Keratinocyte (primary cell): ENCODE data around the gene DEPDC1. TPM values are rescaled to one million over a fixed set of nuclear protein-coding genes. Genes with fewer than 3 reads are reported as not detected.

Experiments
- DNase-seq: peaks from one replicate; pipeline ENCODE4 v3.0.0-alpha.2; 2011; ENCODE audit warnings: low read depth, missing footprints, low spot score
- FAIRE-seq: peaks from 2 replicates; lab custom pipeline; 2011; peaks lifted over from hg19 to GRCh38; lab: Jason Lieb, UNC
- H2AFZ ChIP-seq: 2 replicates; pipeline ENCODE4 v1.6.0; 2012; ENCODE audit warnings: low read length, control low read depth, inconsistent platforms; ENCODE audit not compliant: control insufficient read depth
- H3K27ac ChIP-seq: 2 replicates; pipeline ENCODE4 v1.5.1; 2011; ENCODE audit warnings: low read length; ENCODE audit not compliant: control insufficient read depth, insufficient read depth
- H3K27me3 ChIP-seq: 3 replicates; pipeline ENCODE4 v1.6.0; 2011; ENCODE audit warnings: low read length; ENCODE audit not compliant: control insufficient read depth, insufficient read depth; ENCODE audit errors: extremely low read depth
- H3K36me3 ChIP-seq, 2 experiments: 2 replicates in 1 of 2; 3 replicates in 1 of 2; pipeline ENCODE4 v1.5.1; 2011; ENCODE audit warnings: low read length in 2 of 2, mild to moderate bottlenecking in 1 of 2; ENCODE audit not compliant: control insufficient read depth in 2 of 2, insufficient read depth in 2 of 2; ENCODE audit errors: extremely low read depth in 1 of 2
- H3K4me1 ChIP-seq: 3 replicates; pipeline ENCODE4 v1.5.1; 2011; ENCODE audit warnings: low read length; ENCODE audit not compliant: control insufficient read depth, insufficient read depth; ENCODE audit errors: extremely low read depth
- H3K4me2 ChIP-seq: 3 replicates; pipeline ENCODE4 v1.6.0; 2011; ENCODE audit warnings: low read depth, low read length; ENCODE audit not compliant: control insufficient read depth, insufficient read depth; ENCODE audit errors: extremely low read depth
- H3K4me3 ChIP-seq, 3 experiments: fragments of 200-600 bp in 1 of 3; sonication (generic) in 1 of 3; 2 replicates in 2 of 3; 3 replicates in 1 of 3; pipeline ENCODE4 v1.5.1; 2011 to 2016; ENCODE audit warnings: low read length in 3 of 3, mild to moderate bottlenecking in 3 of 3, control low read depth in 2 of 3, inconsistent platforms in 1 of 3, low read depth in 1 of 3, mixed read lengths in 1 of 3, mixed run types in 1 of 3, moderate library complexity in 1 of 3; ENCODE audit not compliant: control insufficient read depth in 2 of 3, insufficient read depth in 2 of 3; ENCODE audit errors: extremely low read depth in 1 of 3
- H3K79me2 ChIP-seq: 2 replicates; pipeline ENCODE4 v1.6.0; 2012; ENCODE audit warnings: low read length; ENCODE audit not compliant: control insufficient read depth, insufficient read depth
- H3K9ac ChIP-seq: 3 replicates; pipeline ENCODE4 v1.6.0; 2011; ENCODE audit warnings: low read length; ENCODE audit not compliant: control insufficient read depth, insufficient read depth; ENCODE audit errors: extremely low read depth
- H3K9me1 ChIP-seq: 3 replicates; pipeline ENCODE4 v1.6.0; 2011; ENCODE audit warnings: low read length; ENCODE audit not compliant: control insufficient read depth, insufficient read depth; ENCODE audit errors: extremely low read depth
- H3K9me3 ChIP-seq: 2 replicates; pipeline ENCODE4 v1.5.1; 2012; ENCODE audit warnings: low read depth, low read length; ENCODE audit not compliant: control insufficient read depth
- H4K20me1 ChIP-seq: 3 replicates; pipeline ENCODE4 v1.6.0; 2011; ENCODE audit warnings: low read length; ENCODE audit not compliant: control insufficient read depth, insufficient read depth; ENCODE audit errors: extremely low read depth
- EZH2 ChIP-seq: IDR thresholded peaks from one replicate; pipeline ENCODE4 v1.6.1; 2012; ENCODE audit warnings: inconsistent platforms, mild to moderate bottlenecking, low read length, moderate library complexity
- dilution Hi-C: fragments of 300-500 bp; cut with MboI; formaldehyde crosslinking; loops from one replicate; pipeline ENCODE4 v1.7.0; 2020; ENCODE audit warnings: low sequenced_read_pairs; ENCODE audit not compliant: extremely low pct_ligation_motif_present
- polyA plus RNA-seq, 5 experiments: library from polyadenylated mRNA; depleted of rRNA in 3 of 5; stranded (reverse) in 3 of 5; stranded (forward) in 1 of 5; unstranded in 1 of 5; fragments of >200 nt; gene quantifications; 1 replicate in 1 of 5; 2 replicates in 3 of 5; 3 replicates in 1 of 5; pipeline versions ENCODE4 v1.2.1 to v1.2.3, GENCODE V29; 2011 to 2012; ENCODE audit warnings: missing spikeins in 2 of 5, low read depth in 1 of 5, low replicate concordance in 1 of 5
- TF ChIP-seq, protein P1 (sequence below), 3 experiments: IDR thresholded peaks in 1 of 3; conservative IDR thresholded peaks in 1 of 3; optimal IDR thresholded peaks in 1 of 3; 2 replicates in 2 of 3; 3 replicates in 1 of 3; pipeline versions ENCODE3 to v1.5.1; 2011; ENCODE audit warnings: low read length in 3 of 3, mild to moderate bottlenecking in 3 of 3, moderate library complexity in 2 of 3, control low read depth in 1 of 3, inconsistent platforms in 1 of 3; ENCODE audit not compliant: insufficient read depth in 2 of 3; ENCODE audit errors: extremely low read depth in 1 of 3

The DEPDC1 gene
- polyA plus RNA-seq, 1 donor (not counting 4 experiments of a cell fraction or from before 2014, with no cell fraction given), result 11.2 TPM

DNA sequence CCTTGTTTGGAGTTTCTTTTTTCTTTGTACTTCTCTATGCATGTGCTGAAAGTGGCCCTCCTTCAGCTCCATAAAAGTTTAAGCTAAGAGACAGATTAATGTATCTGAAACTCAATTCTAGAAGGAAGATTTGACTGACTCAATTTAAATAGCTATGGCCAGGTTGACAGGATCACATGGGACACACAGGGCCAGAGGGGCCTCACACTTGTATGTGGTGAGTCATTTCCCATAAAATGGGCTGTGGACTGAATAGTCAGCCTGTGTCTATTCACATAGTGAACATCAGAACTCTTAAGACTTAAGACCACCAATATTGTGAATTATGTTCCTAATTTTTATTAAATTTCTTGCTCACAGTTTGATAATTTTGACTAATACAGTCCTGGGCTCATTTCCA is 45.7 kb upstream of the DEPDC1 start:
- H3K9ac ChIP-seq, result no peak overlapping the region
- FAIRE-seq (no peak), DNase-seq (no peak)
- dilution Hi-C loops, result no loop called here
- H3K36me3 ChIP-seq, result no peaks in the 10 kb centered on the region
- H3K4me3 ChIP-seq, result no peak overlapping the region
- H3K27ac ChIP-seq, result no peak overlapping the region
- no peak overlapping the region for H2AFZ ChIP-seq
- no peaks in the 10 kb centered on the region for H3K9me3 ChIP-seq
- no peaks in the 10 kb centered on the region for H4K20me1 ChIP-seq
- H3K79me2 ChIP-seq, result no peaks in the 10 kb centered on the region
- no peaks in the 10 kb centered on the region for H3K9me1 ChIP-seq
- H3K4me2 ChIP-seq, result no peak overlapping the region
- peaks cover 4% of the 10 kb centered on the region for H3K4me1 ChIP-seq
- H3K27me3 ChIP-seq, result no peaks in the 10 kb centered on the region
- no peak for TF ChIP-seq EZH2
- TF ChIP-seq, protein P1, sequence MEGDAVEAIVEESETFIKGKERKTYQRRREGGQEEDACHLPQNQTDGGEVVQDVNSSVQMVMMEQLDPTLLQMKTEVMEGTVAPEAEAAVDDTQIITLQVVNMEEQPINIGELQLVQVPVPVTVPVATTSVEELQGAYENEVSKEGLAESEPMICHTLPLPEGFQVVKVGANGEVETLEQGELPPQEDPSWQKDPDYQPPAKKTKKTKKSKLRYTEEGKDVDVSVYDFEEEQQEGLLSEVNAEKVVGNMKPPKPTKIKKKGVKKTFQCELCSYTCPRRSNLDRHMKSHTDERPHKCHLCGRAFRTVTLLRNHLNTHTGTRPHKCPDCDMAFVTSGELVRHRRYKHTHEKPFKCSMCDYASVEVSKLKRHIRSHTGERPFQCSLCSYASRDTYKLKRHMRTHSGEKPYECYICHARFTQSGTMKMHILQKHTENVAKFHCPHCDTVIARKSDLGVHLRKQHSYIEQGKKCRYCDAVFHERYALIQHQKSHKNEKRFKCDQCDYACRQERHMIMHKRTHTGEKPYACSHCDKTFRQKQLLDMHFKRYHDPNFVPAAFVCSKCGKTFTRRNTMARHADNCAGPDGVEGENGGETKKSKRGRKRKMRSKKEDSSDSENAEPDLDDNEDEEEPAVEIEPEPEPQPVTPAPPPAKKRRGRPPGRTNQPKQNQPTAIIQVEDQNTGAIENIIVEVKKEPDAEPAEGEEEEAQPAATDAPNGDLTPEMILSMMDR (optimal IDR thresholded peaks at IDR 0.05 in 1 of 3, IDR thresholded peaks at IDR 0.05 in 1 of 3, conservative IDR thresholded peaks at IDR 0.05 in 1 of 3; ENCODE audit: extremely low read depth in 1 of 3, insufficient read depth in 2 of 3, low read length in 3 of 3), result no peak

DNA sequence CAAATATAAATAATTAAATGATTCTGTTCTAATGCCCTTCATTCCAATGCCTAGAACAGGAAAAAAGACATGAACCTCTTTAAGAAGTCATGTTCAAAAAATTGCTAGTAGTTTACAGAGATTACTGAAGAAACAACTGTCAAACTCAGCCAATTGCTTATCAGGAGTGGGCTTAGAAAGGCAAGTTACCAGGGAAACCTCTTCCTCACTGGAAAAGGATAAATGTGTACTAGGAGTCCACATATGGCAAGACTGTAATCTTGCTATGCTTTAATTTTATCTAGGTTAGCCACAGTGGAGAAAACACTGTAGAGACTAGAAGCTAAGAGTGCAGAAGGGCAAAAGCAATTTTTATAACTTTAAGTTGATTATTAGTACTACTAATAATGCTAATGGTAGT is 42.1 kb upstream of the DEPDC1 start:
- H3K4me2 ChIP-seq, result no peak overlapping the region
- H3K27me3 ChIP-seq, result no peaks in the 10 kb centered on the region
- no peaks in the 10 kb centered on the region for H3K79me2 ChIP-seq
- no peak overlapping the region for H2AFZ ChIP-seq
- H3K9me3 ChIP-seq, result no peaks in the 10 kb centered on the region
- H3K4me3 ChIP-seq, result no peak overlapping the region
- H4K20me1 ChIP-seq, result no peaks in the 10 kb centered on the region
- FAIRE-seq, result no peak
- H3K9ac ChIP-seq, result no peak overlapping the region
- peaks cover 4% of the 10 kb centered on the region for H3K4me1 ChIP-seq
- no peak for DNase-seq
- no peaks in the 10 kb centered on the region for H3K36me3 ChIP-seq
- no peaks in the 10 kb centered on the region for H3K9me1 ChIP-seq
- TF ChIP-seq EZH2, result no peak
- TF ChIP-seq, protein P1 (optimal IDR thresholded peaks at IDR 0.05 in 1 of 3, IDR thresholded peaks at IDR 0.05 in 1 of 3, conservative IDR thresholded peaks at IDR 0.05 in 1 of 3; ENCODE audit: extremely low read depth in 1 of 3, insufficient read depth in 2 of 3, low read length in 3 of 3), result no peak
- no peak overlapping the region for H3K27ac ChIP-seq
- dilution Hi-C loops, result no loop called here
